ENCODE data around the gene RNU5D-1.
A peak's percentile ranks its signal among the peaks of the same experiment; 100 is the strongest.
"Not testable (repeated sequence)": the region's sequence is repeated elsewhere in the genome, so short reads cannot be mapped to it uniquely, and the experiment has no call there.

Gene RNU5D-1

GRCh38 chr1:44730741-44731512 is at the start of gene RNU5D-1:
Gene RNU5D-1, minus strand, starts transcription at chr1:44731170.
- DNase-seq, result peak; percentile 95
- in situ Hi-C loops (cut with HindIII; ENCODE audit: low pct_ligation_motif_present, low pct_unique_long_range_greater_than_20kb, low sequenced_read_pairs), result no loop called here

GRCh38 chr1:44780583-44781121 is 49.7 kb upstream of the RNU5D-1 start:
- in situ Hi-C loops (cut with HindIII; ENCODE audit: low pct_ligation_motif_present, low pct_unique_long_range_greater_than_20kb, low sequenced_read_pairs), result no loop called here
- DNase-seq, result no peak

- no peak for DNase-seq
- in situ Hi-C loops (cut with HindIII; ENCODE audit: low pct_ligation_motif_present, low pct_unique_long_range_greater_than_20kb, low sequenced_read_pairs), result no loop called here
These were observed 48.0 kb upstream of the RNU5D-1 start for GRCh38 chr1:44778705-44779576.

- in situ Hi-C loops (cut with HindIII; ENCODE audit: low pct_ligation_motif_present, low pct_unique_long_range_greater_than_20kb, low sequenced_read_pairs), result no loop called here
These were observed 47.1 kb upstream of the RNU5D-1 start for GRCh38 chr1:44777969-44778635.

GRCh38 chr1:44777547-44777946 is 46.6 kb upstream of the RNU5D-1 start:
- in situ Hi-C loops (cut with HindIII; ENCODE audit: low pct_ligation_motif_present, low pct_unique_long_range_greater_than_20kb, low sequenced_read_pairs), result no loop called here
- no peak for DNase-seq

More at GRCh38 chr1:44777969-44778635, 47.1 kb upstream of the RNU5D-1 start:
- no peak for DNase-seq

- in situ Hi-C loops (cut with HindIII; ENCODE audit: low pct_ligation_motif_present, low pct_unique_long_range_greater_than_20kb, low sequenced_read_pairs), result no loop called here
- no peak for DNase-seq
These were observed 45.7 kb upstream of the RNU5D-1 start for GRCh38 chr1:44776730-44777068.

GRCh38 chr1:44775930-44776729 is 45.2 kb upstream of the RNU5D-1 start:
- in situ Hi-C loops (cut with HindIII; ENCODE audit: low pct_ligation_motif_present, low pct_unique_long_range_greater_than_20kb, low sequenced_read_pairs), result no loop called here

GRCh38 chr1:44775078-44775929 is 44.3 kb upstream of the RNU5D-1 start, which contains the start of gene RPS8:
Gene RPS8, plus strand, starts transcription at chr1:44775540. Its CDS starts 57 bp downstream, at chr1:44775597.
- DNase-seq, result peak; percentile 93
- in situ Hi-C loops (cut with HindIII; ENCODE audit: low pct_ligation_motif_present, low pct_unique_long_range_greater_than_20kb, low sequenced_read_pairs), result no loop called here

More at GRCh38 chr1:44775930-44776729, 45.2 kb upstream of the RNU5D-1 start:
- no peak for DNase-seq

- in situ Hi-C loops (cut with HindIII; ENCODE audit: low pct_ligation_motif_present, low pct_unique_long_range_greater_than_20kb, low sequenced_read_pairs); DNase-seq: not testable (repeated sequence)
These were observed 35.5 kb upstream of the RNU5D-1 start for GRCh38 chr1:44766421-44766820.

- in situ Hi-C loops (cut with HindIII; ENCODE audit: low pct_ligation_motif_present, low pct_unique_long_range_greater_than_20kb, low sequenced_read_pairs), result no loop called here
- DNase-seq, result no peak
These were observed 29.9 kb upstream of the RNU5D-1 start for GRCh38 chr1:44760876-44761275.

- no peak for DNase-seq
- in situ Hi-C loops (cut with HindIII; ENCODE audit: low pct_ligation_motif_present, low pct_unique_long_range_greater_than_20kb, low sequenced_read_pairs), result no loop called here
These were observed 28.1 kb upstream of the RNU5D-1 start for GRCh38 chr1:44759077-44759476.

- in situ Hi-C loops (cut with HindIII; ENCODE audit: low pct_ligation_motif_present, low pct_unique_long_range_greater_than_20kb, low sequenced_read_pairs), result no loop called here
These were observed 26.4 kb upstream of the RNU5D-1 start for GRCh38 chr1:44757420-44757819.

GRCh38 chr1:44747878-44748277 is 16.9 kb upstream of the RNU5D-1 start:
- no peak for DNase-seq
- in situ Hi-C loops (cut with HindIII; ENCODE audit: low pct_ligation_motif_present, low pct_unique_long_range_greater_than_20kb, low sequenced_read_pairs), result no loop called here

More at GRCh38 chr1:44757420-44757819, 26.4 kb upstream of the RNU5D-1 start:
- DNase-seq, result no peak

- no peak for DNase-seq
- in situ Hi-C loops (cut with HindIII; ENCODE audit: low pct_ligation_motif_present, low pct_unique_long_range_greater_than_20kb, low sequenced_read_pairs), result no loop called here
These were observed 12.2 kb upstream of the RNU5D-1 start for GRCh38 chr1:44743211-44743610.

GRCh38 chr1:44740179-44740617 is 9.2 kb upstream of the RNU5D-1 start:
- in situ Hi-C loops (cut with HindIII; ENCODE audit: low pct_ligation_motif_present, low pct_unique_long_range_greater_than_20kb, low sequenced_read_pairs), result no loop called here
- no peak for DNase-seq

GRCh38 chr1:44739307-44740178 is 8.6 kb upstream of the RNU5D-1 start, which contains the start of gene KIF2C:
Gene KIF2C, plus strand, starts transcription at chr1:44739837. Its CDS starts 96 bp downstream, at chr1:44739933.
- peak; percentile 96 for DNase-seq
- in situ Hi-C loops (cut with HindIII; ENCODE audit: low pct_ligation_motif_present, low pct_unique_long_range_greater_than_20kb, low sequenced_read_pairs), result no loop called here
